ENCODE data around the gene STAB2.

The STAB2 gene

GRCh38 chr12:103637021-103637420 lies 49.9 kb downstream of the STAB2 start:
- TF ChIP-seq, protein P1, sequence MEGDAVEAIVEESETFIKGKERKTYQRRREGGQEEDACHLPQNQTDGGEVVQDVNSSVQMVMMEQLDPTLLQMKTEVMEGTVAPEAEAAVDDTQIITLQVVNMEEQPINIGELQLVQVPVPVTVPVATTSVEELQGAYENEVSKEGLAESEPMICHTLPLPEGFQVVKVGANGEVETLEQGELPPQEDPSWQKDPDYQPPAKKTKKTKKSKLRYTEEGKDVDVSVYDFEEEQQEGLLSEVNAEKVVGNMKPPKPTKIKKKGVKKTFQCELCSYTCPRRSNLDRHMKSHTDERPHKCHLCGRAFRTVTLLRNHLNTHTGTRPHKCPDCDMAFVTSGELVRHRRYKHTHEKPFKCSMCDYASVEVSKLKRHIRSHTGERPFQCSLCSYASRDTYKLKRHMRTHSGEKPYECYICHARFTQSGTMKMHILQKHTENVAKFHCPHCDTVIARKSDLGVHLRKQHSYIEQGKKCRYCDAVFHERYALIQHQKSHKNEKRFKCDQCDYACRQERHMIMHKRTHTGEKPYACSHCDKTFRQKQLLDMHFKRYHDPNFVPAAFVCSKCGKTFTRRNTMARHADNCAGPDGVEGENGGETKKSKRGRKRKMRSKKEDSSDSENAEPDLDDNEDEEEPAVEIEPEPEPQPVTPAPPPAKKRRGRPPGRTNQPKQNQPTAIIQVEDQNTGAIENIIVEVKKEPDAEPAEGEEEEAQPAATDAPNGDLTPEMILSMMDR (conservative IDR thresholded peaks at IDR 0.05), result no peak
- no peak overlapping the region for H3K27ac ChIP-seq

GRCh38 chr12:103637429-103637828 lies 50.4 kb downstream of the STAB2 start:
- no peak overlapping the region for H3K27ac ChIP-seq
- TF ChIP-seq, protein P1 (conservative IDR thresholded peaks at IDR 0.05), result no peak

GRCh38 chr12:103639983-103640382 lies 52.9 kb downstream of the STAB2 start:
- H3K27ac ChIP-seq, result no peak overlapping the region
- TF ChIP-seq, protein P1 (conservative IDR thresholded peaks at IDR 0.05), result no peak

DNA sequence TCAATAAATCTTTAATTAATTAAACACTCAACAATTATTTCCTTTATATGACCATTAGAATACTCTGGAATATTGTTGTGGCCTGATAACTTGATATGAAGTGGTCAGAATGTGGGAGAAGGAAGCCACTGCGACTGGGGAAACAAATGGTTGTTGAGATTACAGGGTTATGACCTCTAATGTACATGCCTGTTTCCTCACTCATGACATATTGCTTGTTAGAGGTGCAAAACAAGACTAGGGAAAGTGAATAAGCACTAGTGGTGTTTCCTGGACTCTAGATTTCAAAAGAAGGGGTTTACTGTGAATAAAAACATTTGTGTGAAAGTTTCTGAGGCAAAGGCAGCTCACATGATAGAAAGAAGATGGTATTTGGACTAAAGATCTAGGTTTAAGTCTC lies 53.3 kb downstream of the STAB2 start:
- TF ChIP-seq, protein P1 (conservative IDR thresholded peaks at IDR 0.05), result no peak
- H3K27ac ChIP-seq, result no peak overlapping the region

- no peak overlapping the region for H3K27ac ChIP-seq
- TF ChIP-seq, protein P1 (conservative IDR thresholded peaks at IDR 0.05), result no peak
These were observed 53.8 kb downstream of the STAB2 start for GRCh38 chr12:103640831-103641230.

GRCh38 chr12:103642240-103642864 lies 55.3 kb downstream of the STAB2 start:
- H3K27ac ChIP-seq, result peak overlapping the region; percentile 25; the same call in 1 of the 2 replicates
- TF ChIP-seq, protein P1 (conservative IDR thresholded peaks at IDR 0.05), result 0 out of 2 replicates have a peak, but pooled peaks have one; percentile 13

DNA sequence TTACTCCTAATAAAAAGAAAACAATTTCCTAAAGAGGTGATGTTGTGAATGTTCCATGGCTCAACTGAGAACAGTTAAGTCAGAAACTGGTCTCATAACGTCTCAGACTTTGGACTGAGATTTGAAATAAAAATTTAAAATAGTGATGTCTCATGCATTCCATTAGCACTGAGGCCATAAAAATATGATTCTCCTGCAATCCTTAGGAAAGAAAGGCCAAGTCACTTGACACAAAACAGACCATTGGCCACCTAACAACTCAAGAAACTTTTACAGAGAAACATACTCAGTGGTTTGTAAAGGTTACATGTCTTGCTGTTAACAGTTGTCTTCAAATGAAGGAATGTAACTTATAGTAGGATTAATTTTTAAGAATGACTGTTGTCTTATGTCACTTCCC lies 58.1 kb downstream of the STAB2 start:
- TF ChIP-seq, protein P1 (conservative IDR thresholded peaks at IDR 0.05), result no peak
- H3K27ac ChIP-seq, result no peak overlapping the region
